OCI-LY7 (cell line): ENCODE data around the gene CPNE7.

Source experiments
- CTCF ChIP-seq: fragments of 200-600 bp; sonication (generic); conservative IDR thresholded peaks from 2 replicates; pipeline ENCODE4 v1.5.1; 2014; ENCODE audit warnings: mild to moderate bottlenecking, antibody characterized with exemption, low read length, moderate library complexity, mixed read lengths
- EZH2phosphoT487 ChIP-seq: fragments of 200-600 bp; sonication (generic); IDR thresholded peaks from 2 replicates; pipeline ENCODE4 v1.6.1; 2018; ENCODE audit warnings: low read depth, borderline replicate concordance, mild to moderate bottlenecking, mixed run types, antibody characterized with exemption, low read length, moderate library complexity, mixed read lengths

GRCh38 chr16:89583197-89583894, 7.8 kb downstream of the CPNE7 start:
- TF ChIP-seq CTCF (no peak), EZH2phosphoT487 (no peak)
